ENCODE results near the gene MIS12.

- no peak for TF ChIP-seq CTCF (IDR thresholded peaks at IDR 0.05)
- no peak for TF ChIP-seq POLR2AphosphoS5 (IDR thresholded peaks at IDR 0.05)
- TF ChIP-seq POLR2A (IDR thresholded peaks at IDR 0.05), result no peak
- TF ChIP-seq EP300 (IDR thresholded peaks at IDR 0.05), result no peak
Observed at GRCh38 chr17:5533486-5534315, 47.3 kb downstream of the MIS12 start.
